Pancreas (tissue), 10 donors: Measurements from ENCODE around the gene C1orf115. TPM values are rescaled to one million over a fixed set of nuclear protein-coding genes. Genes with fewer than 3 reads are reported as not detected.

ENCODE experiments used
- ATAC-seq, 4 donors: fragments of 200-7000 bp; cut with Tn5 transposase; one replicate each; pipeline versions ENCODE4 v1.8.0 to v1.9.1; 2020; ENCODE audit warnings: mild to moderate bottlenecking in 4 of 4, moderate library complexity in 4 of 4
- DNase-seq, 6 donors: peaks; one replicate each; pipeline ENCODE4 v3.0.0-alpha.2; 2020
- FAIRE-seq: peaks from 2 replicates; lab custom pipeline; 2012; peaks lifted over from hg19 to GRCh38; lab: Jason Lieb, UNC
- H3K27ac ChIP-seq, 4 donors: fragments of 200-600 bp; sonication (generic); 1 replicate in 3 of 4; 2 replicates in 1 of 4; pipeline versions ENCODE4 v1.5.0 to v1.8.0; 2020
- H3K27me3 ChIP-seq, 4 donors: fragments of 200-600 bp; one replicate each; pipeline ENCODE4 v1.8.0; 2021
- H3K36me3 ChIP-seq, 3 donors: fragments of 200-600 bp; sonication (generic) in 1 of 3; one replicate each; pipeline versions ENCODE4 v1.5.0 to v1.8.0; 2020 to 2021
- H3K4me1 ChIP-seq, 3 donors: fragments of 200-600 bp; one replicate each; pipeline ENCODE4 v1.8.0; 2021
- H3K4me3 ChIP-seq, 4 donors: fragments of 200-600 bp; sonication (generic) in 2 of 4; one replicate each; pipeline versions ENCODE4 v1.5.0 to v1.8.0; 2020 to 2021
- H3K9me3 ChIP-seq, 4 donors: fragments of 200-600 bp; one replicate each; pipeline ENCODE4 v1.8.0; 2021
- WGBS, 2 donors: extraction: QIAGEN DNeasy Blood & Tissue Kit; methylation state at CpG; one replicate each; pipeline ENCODE4 v1.1.7; 2013; 5-methylcytosine and 5-hydroxymethylcytosine counted together
- intact Hi-C, 3 donors: fragments of 100-400 bp; cut with DNase I; formaldehyde crosslinking; loops; one replicate each; pipeline versions ENCODE4 v1.11.1 to v1.14.2; 2022
- polyA plus RNA-seq, 2 donors: library from polyadenylated mRNA; stranded (reverse); fragments of 200-250 nt; gene quantifications; one replicate each; pipeline ENCODE4 v1.2.3, GENCODE V29; 2013
- total RNA-seq, 6 donors: library from RNA; stranded (reverse); fragmentation: NEBNext Ultra II Directional in 4 of 6; extraction: Animal tissue kit (Norgen Biotek cat#: 25700) in 4 of 6; gene quantifications; one replicate each; pipeline versions ENCODE4 v1.2.1 to v1.2.4, GENCODE V29; 2021 to 2023
- TF ChIP-seq, protein P1 (sequence below), 4 donors: fragments of 200-600 bp; sonication (generic) in 3 of 4; IDR thresholded peaks; one replicate each; pipeline versions ENCODE4 v1.5.0 to v1.8.0; 2021; ENCODE audit warnings: antibody characterized with exemption in 4 of 4
- donor health status: healthy with polysubstance abuse.
- donor health status: DM: no; HTN: no; CAD: no; lungs with moderate emphysema.
- donor health status: DM: no; HTN: no; CAD: no.
- donor health status: control.
- donor health status: control.
- donor health status: Bipolar disorder and iron deficiency.
- donor health status: DM: yes; HTN: yes; CAD: no.
- donor health status: DM: no; HTN: no; CAD: no.
- donor health status: DM: no; HTN: no; CAD: no.
- donor health status: DM: yes; HTN: yes; CAD: no.

C1orf115 gene, protein sequence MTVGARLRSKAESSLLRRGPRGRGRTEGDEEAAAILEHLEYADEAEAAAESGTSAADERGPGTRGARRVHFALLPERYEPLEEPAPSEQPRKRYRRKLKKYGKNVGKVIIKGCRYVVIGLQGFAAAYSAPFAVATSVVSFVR
- total RNA-seq, result 10 to 100 TPM in 2 of 6 donors, 1 to 10 TPM in 4; 5.0 to 17.0 (median 8.8) TPM
- 1 to 10 TPM; 5.4 to 6.9 TPM for polyA plus RNA-seq

DNA sequence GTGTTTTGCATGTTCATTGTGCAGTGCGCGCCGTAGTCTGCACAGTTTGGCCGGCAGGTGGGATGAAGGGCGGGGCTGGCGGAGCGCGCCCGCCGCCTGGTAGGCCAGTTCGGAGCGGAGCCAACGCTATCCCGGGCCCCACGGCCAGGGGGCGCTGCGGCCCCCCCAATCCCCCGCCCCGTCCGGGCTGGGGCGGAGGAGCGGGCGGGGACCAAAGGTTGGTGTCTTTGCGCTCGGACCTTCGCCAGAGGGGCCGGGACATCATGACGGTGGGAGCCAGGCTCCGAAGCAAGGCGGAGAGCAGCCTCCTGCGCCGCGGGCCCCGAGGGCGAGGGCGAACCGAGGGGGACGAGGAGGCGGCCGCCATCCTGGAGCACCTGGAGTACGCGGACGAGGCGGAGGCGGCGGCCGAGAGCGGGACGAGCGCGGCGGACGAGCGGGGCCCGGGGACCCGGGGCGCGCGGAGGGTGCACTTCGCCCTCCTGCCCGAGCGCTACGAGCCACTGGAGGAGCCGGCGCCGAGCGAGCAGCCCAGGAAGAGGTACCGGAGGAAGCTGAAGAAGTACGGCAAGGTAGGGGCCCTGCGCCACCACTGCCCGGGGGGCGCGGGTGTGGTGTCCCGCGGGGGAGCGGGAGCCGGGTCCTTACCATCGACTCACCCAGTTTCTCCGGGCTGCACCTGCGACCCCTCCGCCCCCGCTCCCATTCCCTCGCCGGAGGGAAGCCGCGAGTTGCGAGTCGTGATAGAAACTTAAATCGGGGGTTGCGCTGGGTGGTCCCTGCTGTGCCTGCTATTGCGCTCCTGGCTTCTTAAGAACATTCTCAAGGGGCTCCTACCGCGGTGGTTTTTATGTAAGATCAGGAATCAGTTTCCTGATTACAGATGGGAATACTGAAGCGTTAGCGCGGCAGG lies at the start of gene C1orf115:
TSS of gene C1orf115 (plus strand) at position 224 of the 913 bp plus-strand sequence. CDS start at position 264, 40 bp downstream.
- intact Hi-C loops, result loop anchor here in 1 of 3 donors (5.0 kb wide), 1 partner anchor 87 kb away; no protein-coding TSS in a partner anchor
- TF ChIP-seq, protein P1, sequence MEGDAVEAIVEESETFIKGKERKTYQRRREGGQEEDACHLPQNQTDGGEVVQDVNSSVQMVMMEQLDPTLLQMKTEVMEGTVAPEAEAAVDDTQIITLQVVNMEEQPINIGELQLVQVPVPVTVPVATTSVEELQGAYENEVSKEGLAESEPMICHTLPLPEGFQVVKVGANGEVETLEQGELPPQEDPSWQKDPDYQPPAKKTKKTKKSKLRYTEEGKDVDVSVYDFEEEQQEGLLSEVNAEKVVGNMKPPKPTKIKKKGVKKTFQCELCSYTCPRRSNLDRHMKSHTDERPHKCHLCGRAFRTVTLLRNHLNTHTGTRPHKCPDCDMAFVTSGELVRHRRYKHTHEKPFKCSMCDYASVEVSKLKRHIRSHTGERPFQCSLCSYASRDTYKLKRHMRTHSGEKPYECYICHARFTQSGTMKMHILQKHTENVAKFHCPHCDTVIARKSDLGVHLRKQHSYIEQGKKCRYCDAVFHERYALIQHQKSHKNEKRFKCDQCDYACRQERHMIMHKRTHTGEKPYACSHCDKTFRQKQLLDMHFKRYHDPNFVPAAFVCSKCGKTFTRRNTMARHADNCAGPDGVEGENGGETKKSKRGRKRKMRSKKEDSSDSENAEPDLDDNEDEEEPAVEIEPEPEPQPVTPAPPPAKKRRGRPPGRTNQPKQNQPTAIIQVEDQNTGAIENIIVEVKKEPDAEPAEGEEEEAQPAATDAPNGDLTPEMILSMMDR (IDR thresholded peaks at IDR 0.05), result peak; percentile 98 to 99 (median 99)
- H3K27ac ChIP-seq, result peak within 1 kb of the TSS in 3 of 4 donors; percentile 19 to 48 (median 45)

DNA sequence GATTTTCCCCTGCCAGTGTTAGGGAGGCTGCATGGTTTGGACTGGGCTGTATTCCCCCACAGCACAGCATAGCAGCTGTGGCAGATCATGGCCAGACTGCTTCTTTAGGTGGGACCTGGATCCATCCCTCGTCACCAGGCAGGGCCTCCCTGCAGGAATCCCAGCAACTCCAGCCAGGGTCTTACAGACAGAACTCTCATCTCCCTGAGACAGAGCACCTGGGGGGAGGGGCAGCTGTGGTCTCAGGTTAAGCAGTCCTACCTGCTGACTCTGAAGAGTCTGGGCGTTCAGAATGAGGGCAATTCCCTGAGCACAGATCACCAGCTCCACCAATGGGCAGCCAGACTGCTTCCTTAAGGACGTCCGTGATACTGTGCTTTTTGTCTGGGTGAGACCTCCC lies 47.9 kb upstream of the C1orf115 start:
- ATAC-seq (no peak), FAIRE-seq (no peak)
- WGBS, 2 donors, result 77 to 80% methylated on average over 4 of the region's 4 CpGs

More for the DNA sequence above, at the start of gene C1orf115:
- 1 to 2% methylated on average over 55 to 96 of the region's 96 CpGs for WGBS, 2 donors
- H3K4me3 ChIP-seq, result peak within 1 kb of the TSS; percentile 62 to 88 (median 73)
- peak; percentile 97 to 99 (median 98) for ATAC-seq
- no peak for FAIRE-seq
- H3K27me3 ChIP-seq, result no peaks in the 10 kb centered on the region
- H3K4me1 ChIP-seq, result peaks cover 0 to 7% (median 0%) of the 10 kb centered on the region in 3 donors
- H3K9me3 ChIP-seq, result no peaks in the 10 kb centered on the region
- no peaks in the 10 kb centered on the region for H3K36me3 ChIP-seq
- peak; percentile 75 to 96 (median 88) for DNase-seq

DNA sequence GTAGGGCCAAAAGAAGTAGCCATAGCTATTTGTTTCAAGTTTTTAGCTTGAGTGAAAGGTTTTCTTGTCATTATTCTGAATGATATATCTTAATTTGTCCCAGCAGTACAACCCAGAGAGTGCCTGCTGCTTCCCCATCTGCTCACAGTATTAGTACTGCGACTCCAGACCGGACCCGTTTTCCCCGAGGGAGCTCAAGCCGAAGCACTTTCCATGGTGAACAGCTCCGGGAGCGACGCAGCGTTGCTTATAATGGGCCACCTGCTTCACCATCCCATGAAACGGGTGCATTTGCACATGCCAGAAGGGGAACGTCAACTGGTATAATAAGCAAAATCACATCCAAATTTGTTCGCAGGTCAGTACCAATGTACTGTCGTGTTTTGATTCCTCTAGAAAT lies 37.2 kb upstream of the C1orf115 start:
- WGBS, 2 donors, result 84 to 93% methylated on average over 13 of the region's 13 CpGs
- Histone ChIP-seq H3K9me3 (no peaks in the 10 kb centered on the region), H3K4me1 (no peaks in the 10 kb centered on the region), H3K27me3 (no peaks in the 10 kb centered on the region), H3K4me3 (no peak overlapping the region), H3K36me3 (no peaks in the 10 kb centered on the region), H3K27ac (no peak overlapping the region)
- no peak for DNase-seq
- TF ChIP-seq, protein P1 (IDR thresholded peaks at IDR 0.05), result no peak
- no peak for FAIRE-seq
- intact Hi-C loops, result no loop called here
- no peak for ATAC-seq

More for the DNA sequence above, 47.9 kb upstream of the C1orf115 start:
- TF ChIP-seq, protein P1 (IDR thresholded peaks at IDR 0.05), result no peak
- no peak for DNase-seq
- H3K9me3 ChIP-seq, result no peaks in the 10 kb centered on the region
- no peak overlapping the region for H3K4me3 ChIP-seq
- no peaks in the 10 kb centered on the region for H3K36me3 ChIP-seq
- H3K4me1 ChIP-seq, result no peaks in the 10 kb centered on the region
- intact Hi-C loops, result no loop called here
- H3K27me3 ChIP-seq, result no peaks in the 10 kb centered on the region
- no peak overlapping the region for H3K27ac ChIP-seq

DNA sequence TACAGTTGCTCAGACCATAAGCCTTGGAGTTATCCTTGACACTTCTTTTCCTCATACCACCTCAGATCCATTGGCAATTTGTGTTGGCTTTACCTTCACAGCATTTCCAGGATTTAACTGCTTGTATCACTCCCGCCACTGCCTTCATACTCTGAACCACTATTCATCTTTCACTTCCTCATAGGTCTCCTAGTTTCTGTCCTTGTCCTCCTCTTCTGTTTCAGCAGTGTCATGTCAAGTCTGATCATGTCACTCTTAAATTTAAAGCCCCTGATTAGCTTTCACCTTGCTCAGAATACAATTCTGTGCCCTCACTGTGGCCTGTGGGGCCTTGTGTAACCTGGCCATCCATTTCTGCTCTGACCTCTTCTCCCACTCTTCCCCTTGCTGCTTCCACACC lies 34.7 kb upstream of the C1orf115 start:
- Histone ChIP-seq H3K27ac (no peak overlapping the region), H3K4me3 (no peak overlapping the region), H3K9me3 (no peaks in the 10 kb centered on the region), H3K36me3 (no peaks in the 10 kb centered on the region), H3K4me1 (no peaks in the 10 kb centered on the region), H3K27me3 (no peaks in the 10 kb centered on the region)
- no peak for DNase-seq
- 87 to 91% methylated on average over 1 of the region's 1 CpG for WGBS, 2 donors
- no peak for FAIRE-seq
- no peak for ATAC-seq
- intact Hi-C loops, result no loop called here
- TF ChIP-seq, protein P1 (IDR thresholded peaks at IDR 0.05), result no peak
